ENCODE data around the gene IQSEC3.

IQSEC3 gene

DNA sequence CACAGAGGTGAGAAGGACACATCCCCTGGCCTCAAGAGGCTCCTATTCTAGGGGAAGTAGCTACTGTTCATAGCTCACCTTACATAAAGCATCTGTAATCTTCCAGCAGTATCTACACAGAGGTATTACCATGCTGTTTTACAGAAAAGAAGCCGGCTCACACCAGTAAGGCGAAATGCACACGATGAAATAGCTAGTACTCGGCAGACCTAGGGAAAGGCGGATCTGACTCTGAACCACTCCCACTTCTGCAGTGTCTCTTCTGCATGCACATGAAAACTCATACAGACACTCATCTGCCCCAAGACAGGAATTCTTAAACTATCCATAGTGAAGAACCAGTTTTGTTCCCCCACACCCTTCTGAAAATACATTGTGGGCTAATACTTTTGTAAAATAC, 73.6 kb downstream of the IQSEC3 start:
- ATAC-seq (ENCODE audit: insufficient read depth, low read depth) (no peak), DNase-seq (no peak)
- H3K27me3 ChIP-seq (ENCODE audit: insufficient read depth, low read length, poor library complexity), result peaks cover 4% of the 10 kb centered on the region
- H3K9me3 ChIP-seq (ENCODE audit: insufficient read depth, low read length, severe bottlenecking), result no peaks in the 10 kb centered on the region
- no peak overlapping the region for H3K27ac ChIP-seq (ENCODE audit: low read length)
- H3K4me3 ChIP-seq (ENCODE audit: low read depth in 1 of 2, low read length in 2 of 2), result no peak overlapping the region
- no peaks in the 10 kb centered on the region for H3K36me3 ChIP-seq (ENCODE audit: insufficient read depth, low read length)
- H4K20me1 ChIP-seq (ENCODE audit: insufficient read depth, low read length), result no peaks in the 10 kb centered on the region
- no peak overlapping the region for H2AFZ ChIP-seq (ENCODE audit: low read depth, low read length)
- no peak overlapping the region for H3K9ac ChIP-seq (ENCODE audit: low read depth, low read length)
- no peaks in the 10 kb centered on the region for H3K4me1 ChIP-seq (ENCODE audit: insufficient read depth, low read length)
- no peak for TF ChIP-seq CTCF (IDR thresholded peaks at IDR 0.05; ENCODE audit: borderline replicate concordance, extremely low read depth, low read length, poor library complexity, severe bottlenecking)
- TF ChIP-seq EZH2 (IDR thresholded peaks at IDR 0.05; ENCODE audit: borderline replicate concordance, low read depth, low read length, severe bottlenecking), result no peak
- H3K79me2 ChIP-seq (ENCODE audit: insufficient read depth, low read length), result no peaks in the 10 kb centered on the region
- no peak overlapping the region for H3K4me2 ChIP-seq (ENCODE audit: insufficient read depth, low read length)

DNA sequence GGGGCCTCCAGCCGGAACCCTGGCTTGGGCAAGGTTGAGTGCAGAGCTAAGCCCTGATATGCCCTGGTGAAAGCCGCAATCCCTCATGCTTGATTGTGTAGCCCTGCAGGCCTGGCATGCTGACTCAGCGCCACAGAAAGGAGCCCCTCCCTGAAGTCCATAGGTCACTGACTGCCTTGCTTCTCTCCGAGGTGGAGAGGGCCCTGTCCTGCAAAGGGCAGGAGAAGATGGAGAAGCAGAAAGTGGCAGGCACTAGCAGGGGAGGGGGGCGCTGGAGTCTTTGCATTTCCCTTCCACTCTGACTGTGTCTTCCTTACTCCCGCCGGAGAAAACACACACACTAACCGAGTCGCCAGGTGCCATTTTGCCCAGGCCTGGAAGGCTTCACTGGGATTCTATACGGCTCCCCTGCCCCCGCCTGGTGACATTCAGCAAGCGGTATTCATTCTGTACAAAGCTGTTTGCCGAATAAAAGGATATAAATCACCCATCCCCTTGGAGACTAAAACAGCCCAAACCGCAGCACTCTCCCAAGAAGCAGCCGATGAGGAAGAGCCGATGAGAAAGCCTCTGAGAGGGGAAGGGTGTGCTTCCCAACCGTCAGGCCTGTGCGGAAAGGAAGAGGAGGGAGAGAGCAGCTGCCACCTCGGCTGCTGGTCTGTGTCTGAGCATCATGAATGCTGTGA, 77.5 kb downstream of the IQSEC3 start:
- no peak overlapping the region for H3K9ac ChIP-seq (ENCODE audit: low read depth, low read length)
- DNase-seq (no peak), ATAC-seq (ENCODE audit: insufficient read depth, low read depth) (no peak)
- no peaks in the 10 kb centered on the region for H4K20me1 ChIP-seq (ENCODE audit: insufficient read depth, low read length)
- H2AFZ ChIP-seq (ENCODE audit: low read depth, low read length), result no peak overlapping the region
- no peak overlapping the region for H3K27ac ChIP-seq (ENCODE audit: low read length)
- no peaks in the 10 kb centered on the region for H3K4me1 ChIP-seq (ENCODE audit: insufficient read depth, low read length)
- H3K27me3 ChIP-seq (ENCODE audit: insufficient read depth, low read length, poor library complexity), result peaks cover 7% of the 10 kb centered on the region
- no peaks in the 10 kb centered on the region for H3K36me3 ChIP-seq (ENCODE audit: insufficient read depth, low read length)
- H3K4me2 ChIP-seq (ENCODE audit: insufficient read depth, low read length), result no peak overlapping the region
- H3K9me3 ChIP-seq (ENCODE audit: insufficient read depth, low read length, severe bottlenecking), result no peaks in the 10 kb centered on the region
- no peak for TF ChIP-seq CTCF (IDR thresholded peaks at IDR 0.05; ENCODE audit: borderline replicate concordance, extremely low read depth, low read length, poor library complexity, severe bottlenecking)
- H3K4me3 ChIP-seq (ENCODE audit: low read depth in 1 of 2, low read length in 2 of 2), result no peak overlapping the region
- H3K79me2 ChIP-seq (ENCODE audit: insufficient read depth, low read length), result no peaks in the 10 kb centered on the region

- Histone ChIP-seq H3K36me3 (ENCODE audit: insufficient read depth, low read length) (no peaks in the 10 kb centered on the region), H3K9ac (ENCODE audit: low read depth, low read length) (no peak overlapping the region), H3K4me1 (ENCODE audit: insufficient read depth, low read length) (no peaks in the 10 kb centered on the region), H2AFZ (ENCODE audit: low read depth, low read length) (no peak overlapping the region), H3K79me2 (ENCODE audit: insufficient read depth, low read length) (no peaks in the 10 kb centered on the region), H3K4me3 (ENCODE audit: low read depth in 1 of 2, low read length in 2 of 2) (no peak overlapping the region), H3K9me3 (ENCODE audit: insufficient read depth, low read length, severe bottlenecking) (no peaks in the 10 kb centered on the region), H3K27me3 (ENCODE audit: insufficient read depth, low read length, poor library complexity) (peaks cover 9% of the 10 kb centered on the region), H3K27ac (ENCODE audit: low read length) (no peak overlapping the region), H3K4me2 (ENCODE audit: insufficient read depth, low read length) (no peak overlapping the region), H4K20me1 (ENCODE audit: insufficient read depth, low read length) (no peaks in the 10 kb centered on the region)
- no peak for TF ChIP-seq CTCF (IDR thresholded peaks at IDR 0.05; ENCODE audit: borderline replicate concordance, extremely low read depth, low read length, poor library complexity, severe bottlenecking)
- DNase-seq, result no peak
- ATAC-seq (ENCODE audit: insufficient read depth, low read depth), result no peak
Observed at GRCh38 chr12:144650-145284, 78.2 kb downstream of the IQSEC3 start.

Measured in DND-41 (cell line).